HG02840 (cell line): ENCODE results near the gene ARHGEF11.

Experiments used
- ATAC-seq: cut with Tn5 transposase; IDR thresholded peaks from one replicate; pipeline ENCODE4 v1.9.1; 2021; ENCODE audit warnings: mild to moderate bottlenecking, moderate library complexity, moderate number of reproducible peaks; ENCODE audit not compliant: unreplicated experiment, low FRiP score

Gene ARHGEF11

GRCh38 chr1:156959414-156959813 lies 86.1 kb downstream of the ARHGEF11 start:
- ATAC-seq: no peak

GRCh38 chr1:156958247-156958714 lies 87.3 kb downstream of the ARHGEF11 start:
- no peak for ATAC-seq

- no peak for ATAC-seq
These were observed 87.9 kb downstream of the ARHGEF11 start for GRCh38 chr1:156957634-156958033.

GRCh38 chr1:156956333-156956732 lies 89.2 kb downstream of the ARHGEF11 start:
- ATAC-seq: no peak

GRCh38 chr1:156953571-156953970 lies 92.0 kb downstream of the ARHGEF11 start:
- no peak for ATAC-seq

- ATAC-seq: no peak
These were observed 94.2 kb downstream of the ARHGEF11 start for GRCh38 chr1:156951371-156951770.

GRCh38 chr1:156949127-156949526 lies 96.4 kb downstream of the ARHGEF11 start:
- no peak for ATAC-seq

- no peak for ATAC-seq
These were observed 96.8 kb downstream of the ARHGEF11 start for GRCh38 chr1:156948708-156949107.

GRCh38 chr1:156947818-156948525 lies 97.6 kb downstream of the ARHGEF11 start:
- ATAC-seq: no peak

GRCh38 chr1:156947127-156947526 lies 98.4 kb downstream of the ARHGEF11 start:
- no peak for ATAC-seq

- no peak for ATAC-seq
These were observed 99.5 kb downstream of the ARHGEF11 start for GRCh38 chr1:156945881-156946661.

GRCh38 chr1:156944848-156945247 lies 100.7 kb downstream of the ARHGEF11 start:
- ATAC-seq: no peak

- ATAC-seq: no peak
These were observed 101.3 kb downstream of the ARHGEF11 start for GRCh38 chr1:156944268-156944667.

GRCh38 chr1:156943756-156944155 lies 101.8 kb downstream of the ARHGEF11 start:
- ATAC-seq: no peak

GRCh38 chr1:156942576-156942975 lies 103.0 kb downstream of the ARHGEF11 start:
- no peak for ATAC-seq

- ATAC-seq: no peak
These were observed 103.4 kb downstream of the ARHGEF11 start for GRCh38 chr1:156942176-156942575.

GRCh38 chr1:156941675-156942074 lies 103.9 kb downstream of the ARHGEF11 start:
- no peak for ATAC-seq

- ATAC-seq: no peak
These were observed 105.7 kb downstream of the ARHGEF11 start for GRCh38 chr1:156939786-156940334.

- ATAC-seq: no peak
These were observed 106.7 kb downstream of the ARHGEF11 start for GRCh38 chr1:156938813-156939212.

- ATAC-seq: no peak
These were observed 107.7 kb downstream of the ARHGEF11 start for GRCh38 chr1:156937883-156938282.

- ATAC-seq: no peak
These were observed 108.8 kb downstream of the ARHGEF11 start for GRCh38 chr1:156936721-156937220.
